Measurements from ENCODE around the gene PRKACB.

PRKACB gene

GRCh38 chr1:84159533-84160240, 15.6 kb downstream of the PRKACB start:
- no peak for DNase-seq

- DNase-seq = no peak
Observed at GRCh38 chr1:84162295-84162694, 18.2 kb downstream of the PRKACB start.

- no peak for DNase-seq
Observed at GRCh38 chr1:84163123-84163931, 19.3 kb downstream of the PRKACB start.

- DNase-seq = no peak
Observed at GRCh38 chr1:84164161-84164560, 20.1 kb downstream of the PRKACB start.

GRCh38 chr1:84164567-84165021, 20.5 kb downstream of the PRKACB start:
- no peak for DNase-seq

- no peak for DNase-seq
Observed at GRCh38 chr1:84165601-84166000, 21.5 kb downstream of the PRKACB start.

GRCh38 chr1:84166797-84167196, 22.7 kb downstream of the PRKACB start:
- no peak for DNase-seq

- no peak for DNase-seq
Observed at GRCh38 chr1:84168783-84169182, 24.7 kb downstream of the PRKACB start.

- DNase-seq = no peak
Observed at GRCh38 chr1:84170171-84170570, 26.1 kb downstream of the PRKACB start.

GRCh38 chr1:84171481-84171880, 27.4 kb downstream of the PRKACB start:
- no peak for DNase-seq

GRCh38 chr1:84174051-84174556, 30.0 kb downstream of the PRKACB start:
- DNase-seq = no peak

- no peak for DNase-seq
Observed at GRCh38 chr1:84181350-84182005, 37.4 kb downstream of the PRKACB start.

- no peak for DNase-seq
Observed at GRCh38 chr1:84190455-84190854, 46.4 kb downstream of the PRKACB start.

- DNase-seq = no peak
Observed at GRCh38 chr1:84192681-84193080, 48.6 kb downstream of the PRKACB start.

- DNase-seq = no peak
Observed at GRCh38 chr1:84198832-84199231, 54.8 kb downstream of the PRKACB start.

- DNase-seq = no peak
Observed at GRCh38 chr1:84199257-84199656, 55.2 kb downstream of the PRKACB start.

- DNase-seq = no peak
Observed at GRCh38 chr1:84202126-84202525, 58.1 kb downstream of the PRKACB start.

- DNase-seq = no peak
Observed at GRCh38 chr1:84206375-84206774, 62.3 kb downstream of the PRKACB start.

GRCh38 chr1:84208935-84209334, 64.9 kb downstream of the PRKACB start:
- DNase-seq = no peak

- DNase-seq = no peak
Observed at GRCh38 chr1:84214115-84214956, 70.3 kb downstream of the PRKACB start.

GRCh38 chr1:84217239-84217638, 73.2 kb downstream of the PRKACB start:
- DNase-seq = no peak

- DNase-seq = no peak
Observed at GRCh38 chr1:84223751-84224432, 79.8 kb downstream of the PRKACB start.

Data from DMS 273 treated with DMSO at 0.1 percent for 48 hours (cell line).